Activated effector memory CD4-positive, alpha-beta T cell treated with Interleukin-2 at 50 U/mL for 16 hours (primary cell): ENCODE results near the gene UBE2J2.
"Not testable (repeated sequence)": the region's sequence is repeated elsewhere in the genome, so short reads cannot be mapped to it uniquely, and the experiment has no call there.

Experiments
- DNase-seq: peaks from one replicate; pipeline ENCODE4 v3.0.0-alpha.2; 2020

UBE2J2 gene

DNA sequence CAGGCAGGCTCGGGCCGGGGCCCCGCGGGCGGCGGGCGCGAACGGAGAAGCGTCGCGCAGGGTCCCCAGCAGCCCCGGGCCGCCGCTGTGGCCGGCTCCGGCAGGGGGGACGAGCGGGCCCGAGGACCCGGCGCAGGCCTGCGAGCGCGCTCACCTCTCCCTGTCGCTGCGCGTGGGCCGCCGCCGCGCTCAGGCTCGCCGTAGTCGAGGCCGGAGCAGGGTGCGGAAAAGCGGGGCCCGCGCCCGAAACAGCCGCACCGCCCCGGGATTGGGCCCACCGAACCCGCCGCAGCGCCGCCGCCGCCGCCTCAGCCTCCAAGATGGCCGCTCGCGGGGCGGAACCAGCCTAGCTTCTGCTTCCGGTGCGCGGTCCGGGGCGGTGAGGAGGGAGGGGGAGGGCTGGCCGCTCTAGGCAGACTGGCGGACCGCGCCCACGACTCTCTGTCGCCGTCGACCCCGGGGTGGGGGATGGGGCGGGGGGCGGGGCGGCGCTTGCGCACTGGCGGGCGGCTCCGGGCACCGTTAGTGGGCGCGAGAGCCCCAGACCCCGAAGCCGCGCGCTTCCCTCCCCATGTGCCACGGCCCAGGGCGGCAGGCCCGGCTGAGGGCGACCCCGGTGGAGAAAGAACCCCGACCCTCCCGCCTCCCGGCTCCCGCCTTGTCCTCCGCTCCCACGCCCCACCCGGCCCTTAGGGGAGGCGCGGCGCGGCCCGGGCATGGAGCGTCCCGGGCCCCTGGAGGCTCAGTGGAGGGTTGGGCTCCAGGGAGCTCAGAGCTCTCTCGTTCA is at the start of gene UBE2J2:
UBE2J2 (minus strand) TSS at position 343 of the 787 bp plus-strand sequence. CDS start 5,862 bp downstream, outside the sequence.
- peak; percentile 88 for DNase-seq

DNA sequence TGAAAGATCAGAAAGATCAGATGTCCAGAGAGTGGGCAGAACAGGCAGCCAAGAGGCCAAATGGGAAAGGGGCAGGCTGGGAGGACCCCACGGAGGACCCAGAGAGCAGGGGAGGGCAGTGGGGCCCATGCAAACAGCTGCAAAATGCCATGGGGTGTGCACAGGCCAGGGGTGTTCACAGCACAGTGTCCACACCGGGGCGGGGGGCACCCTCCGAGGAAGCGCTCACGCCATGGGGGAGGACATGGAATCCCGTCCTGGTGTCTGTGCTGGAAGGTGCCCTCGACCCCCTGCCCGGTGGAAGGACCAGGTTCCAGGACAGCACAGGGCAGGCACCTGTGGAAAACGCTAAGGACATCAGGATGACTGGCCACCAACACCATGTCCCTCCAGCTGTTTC is 49.3 kb upstream of the UBE2J2 start:
- no peak for DNase-seq

DNA sequence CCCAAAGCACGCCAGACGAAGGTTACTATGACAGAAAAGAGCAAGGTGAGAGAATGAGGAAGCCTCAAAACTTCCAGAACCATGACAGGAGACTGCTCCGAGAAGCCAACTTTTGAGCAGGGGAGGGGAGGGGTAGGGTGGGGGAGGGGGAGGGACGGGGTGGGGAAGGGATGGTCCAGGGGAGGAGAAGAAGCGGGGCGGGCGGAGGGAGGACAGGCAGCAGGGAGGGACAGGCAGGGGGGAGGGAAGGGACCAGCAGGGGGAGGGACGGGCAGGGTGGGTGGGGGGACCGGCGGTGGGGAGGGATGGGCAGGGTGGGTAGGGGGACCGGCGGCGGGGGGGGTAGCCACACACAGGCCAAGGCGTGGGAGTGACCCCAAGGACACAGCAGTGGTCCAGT is 48.8 kb upstream of the UBE2J2 start:
- no peak for DNase-seq

DNA sequence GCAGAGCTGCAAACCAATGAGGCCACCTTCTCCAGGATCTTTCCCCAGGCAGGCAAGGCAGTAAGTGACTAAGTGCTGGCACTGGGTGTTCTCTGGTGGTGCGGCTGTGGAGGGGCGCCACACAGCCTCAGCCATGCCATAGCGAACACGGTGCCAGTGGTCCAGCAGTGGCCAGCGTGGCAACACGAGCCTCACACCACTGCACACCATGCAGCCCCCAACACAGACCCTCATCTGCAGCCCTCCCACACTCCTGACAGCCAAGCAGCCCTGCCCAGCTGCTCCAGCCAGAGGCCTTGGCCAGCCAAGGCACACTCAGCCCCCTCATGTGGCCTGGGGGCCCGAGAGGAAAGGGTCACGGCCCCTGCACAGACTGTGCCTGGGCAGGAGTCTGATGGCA is 47.8 kb upstream of the UBE2J2 start:
- no peak for DNase-seq

DNA sequence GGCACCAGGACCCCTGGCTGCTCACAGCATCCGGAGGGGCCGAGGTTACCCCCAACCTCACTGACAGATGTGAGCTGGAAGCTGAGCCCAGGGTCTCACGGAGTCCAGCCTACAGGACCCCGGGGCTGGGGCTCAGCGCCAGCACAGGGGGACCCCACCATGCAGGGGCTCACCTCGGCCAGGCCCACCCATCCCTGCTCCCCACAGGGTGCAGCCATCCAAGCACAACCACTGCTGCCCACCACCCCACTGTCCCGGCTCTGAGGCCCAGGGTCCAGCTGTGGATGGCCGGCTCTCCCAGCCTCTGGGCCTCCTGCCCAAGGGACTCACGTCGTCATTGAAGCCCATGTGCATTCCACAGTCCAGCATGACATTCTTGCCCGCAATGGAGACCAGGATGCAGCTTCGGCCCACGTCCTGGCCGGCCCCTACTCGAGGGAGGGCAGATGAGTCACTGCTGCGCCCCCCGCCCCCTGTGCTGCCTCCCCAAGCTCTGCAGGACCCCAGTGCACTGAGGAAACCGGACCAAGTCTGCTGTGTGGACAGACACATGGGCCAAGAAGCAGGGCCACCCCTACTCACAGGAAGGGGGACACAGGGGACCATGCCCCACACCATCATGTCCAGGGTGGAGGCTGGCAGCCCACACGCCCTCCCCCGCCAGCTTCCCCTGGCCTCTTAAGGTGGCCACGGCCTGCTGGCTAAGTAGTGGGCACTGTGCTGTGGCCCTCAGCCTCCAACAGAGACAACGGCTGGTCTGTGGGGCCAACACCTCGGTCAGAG is 47.2 kb upstream of the UBE2J2 start:
- DNase-seq, result no peak

DNA sequence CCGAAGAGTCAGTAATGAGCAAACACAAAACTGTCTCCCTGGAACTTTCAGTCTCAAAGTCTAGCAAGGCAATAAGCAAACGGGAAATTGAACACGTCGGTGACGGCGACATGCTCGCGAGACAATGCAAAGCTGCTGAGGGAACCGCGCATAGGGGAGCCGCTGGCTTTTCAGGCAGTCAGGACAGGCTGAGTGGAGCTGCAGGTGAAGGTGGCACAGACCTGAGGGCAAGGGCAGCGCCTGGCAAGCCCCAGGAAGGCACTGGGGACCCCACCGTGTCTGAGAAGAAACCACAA is 45.9 kb upstream of the UBE2J2 start:
- no peak for DNase-seq

GRCh38 chr1:1318777-1319645 is 45.4 kb upstream of the UBE2J2 start:
- no peak for DNase-seq

DNA sequence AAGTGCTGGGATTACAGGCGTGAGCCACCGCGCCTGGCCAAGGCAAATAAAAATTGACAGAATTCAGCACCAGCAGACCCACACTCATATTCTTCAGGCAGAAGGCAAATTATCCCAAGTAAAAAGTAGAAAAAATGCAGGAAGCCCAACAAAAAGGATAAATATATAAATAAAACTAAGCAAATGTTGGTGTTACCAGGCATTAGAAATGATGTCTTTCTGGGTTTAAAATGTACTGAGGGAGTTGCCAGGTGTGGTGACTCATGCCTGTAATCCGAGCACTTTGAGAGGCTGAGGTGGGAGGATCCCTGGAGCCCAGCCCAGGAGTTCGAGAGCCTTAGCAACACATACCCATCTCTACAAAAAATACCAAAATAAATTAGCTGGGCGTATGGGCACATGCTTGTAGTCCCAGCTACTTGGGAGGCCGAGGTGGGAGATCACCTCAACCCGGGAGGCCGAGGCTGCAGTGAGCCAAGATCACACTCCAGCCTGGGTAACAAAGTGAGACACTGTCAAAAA is 44.5 kb upstream of the UBE2J2 start:
- no peak for DNase-seq

DNA sequence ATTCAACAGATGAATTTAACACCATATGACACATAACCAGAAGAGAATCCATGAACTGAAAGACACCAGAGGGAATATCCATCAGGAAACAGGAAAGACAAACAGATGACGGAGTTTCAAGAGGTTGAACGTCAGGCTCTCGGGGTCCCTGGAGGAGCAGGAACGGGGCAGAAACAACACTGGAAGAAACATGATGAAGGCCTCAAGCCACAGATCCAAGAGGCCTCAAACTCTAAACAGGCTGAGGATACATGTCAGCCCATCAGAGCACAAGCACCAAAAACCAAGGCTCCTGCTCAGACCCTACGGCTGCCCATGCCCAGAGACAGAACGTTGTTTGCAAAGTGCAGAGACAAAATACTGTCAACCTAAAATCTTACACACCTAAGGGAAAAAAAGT is 43.8 kb upstream of the UBE2J2 start:
- no peak for DNase-seq

DNA sequence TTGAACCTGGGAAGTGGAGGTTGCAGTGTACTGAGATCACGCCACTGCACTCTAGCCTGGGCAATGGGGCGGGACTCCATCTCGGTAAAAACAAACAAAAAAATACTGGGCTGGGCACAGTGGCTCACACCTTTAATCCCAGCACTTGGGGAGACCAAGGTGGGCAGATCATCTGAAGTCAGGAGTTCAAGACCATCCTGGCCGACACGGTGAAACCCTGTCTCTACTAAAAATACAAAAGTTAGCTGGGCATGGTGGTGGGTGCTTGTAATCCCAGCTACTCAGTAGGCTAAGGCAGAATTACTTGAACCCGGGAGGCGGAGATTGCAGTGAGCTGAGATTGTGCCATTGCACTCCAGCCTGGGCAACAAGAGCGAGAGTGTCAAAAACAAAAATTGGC is 42.5 kb upstream of the UBE2J2 start:
- DNase-seq, result not testable (repeated sequence)

DNA sequence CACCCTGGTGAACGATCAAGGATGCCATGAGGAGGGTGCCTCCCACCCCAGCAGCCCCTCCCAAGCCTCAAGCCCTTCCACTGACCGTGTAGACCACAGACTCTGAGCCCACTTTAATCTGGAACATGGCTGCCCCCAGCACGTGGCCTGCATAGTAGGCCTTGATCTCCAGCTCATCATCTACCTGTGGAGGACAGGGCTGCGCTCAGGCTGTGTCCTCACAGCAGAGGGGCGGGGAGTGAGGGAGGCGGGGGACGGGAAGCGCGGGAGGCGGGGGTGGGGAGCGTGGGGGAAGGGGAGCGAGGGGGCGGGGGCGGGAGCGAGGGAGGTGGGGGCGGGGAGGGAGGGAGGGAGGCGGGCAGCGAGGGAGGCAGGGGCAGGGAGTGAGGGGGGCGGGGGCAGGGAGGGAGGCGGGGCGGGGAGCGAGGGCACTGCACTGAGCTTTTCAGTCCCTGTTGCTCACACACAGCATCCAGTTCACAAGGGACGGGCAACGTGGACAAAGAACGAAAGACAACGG is 41.8 kb upstream of the UBE2J2 start:
- no peak for DNase-seq

GRCh38 chr1:1314678-1315335 is 41.2 kb upstream of the UBE2J2 start:
- DNase-seq, result no peak

- no peak for DNase-seq
These were observed 40.6 kb upstream of the UBE2J2 start for GRCh38 chr1:1314237-1314586.

DNA sequence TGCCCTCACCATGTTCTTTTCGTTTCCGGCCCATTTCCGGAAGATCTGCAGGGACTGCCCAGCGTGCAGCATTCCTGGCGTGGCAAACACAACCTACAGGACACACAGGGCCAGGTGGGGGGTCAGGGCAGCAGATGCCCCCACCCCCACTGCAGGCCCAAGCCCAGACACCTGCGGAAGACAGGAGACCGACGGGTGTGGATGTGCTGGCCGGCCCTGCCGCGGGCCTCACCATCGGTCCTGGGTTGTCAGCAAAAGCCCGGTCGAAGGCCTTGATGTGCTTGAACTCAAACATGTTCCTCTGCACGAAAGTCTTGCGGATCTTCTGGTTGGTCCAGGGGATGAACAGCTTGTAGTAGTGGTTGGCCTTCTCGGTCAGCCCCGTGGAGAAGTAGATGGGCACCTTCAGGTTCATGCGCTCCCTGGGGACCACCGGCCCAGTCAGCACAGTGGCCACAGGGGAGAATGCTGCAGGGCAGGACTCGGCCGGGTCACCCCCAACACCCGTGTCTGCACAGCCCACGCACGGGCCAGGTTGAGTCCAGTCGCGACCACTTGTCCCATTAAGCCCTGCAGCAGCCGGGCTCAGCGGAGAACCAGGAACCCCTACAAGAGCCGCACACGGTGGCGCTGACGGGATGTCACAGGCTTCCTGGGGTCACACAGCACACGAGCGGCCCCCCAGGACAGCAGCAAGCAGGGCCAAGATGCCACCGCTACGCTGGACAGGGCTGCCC is 40.0 kb upstream of the UBE2J2 start:
- no peak for DNase-seq

DNA sequence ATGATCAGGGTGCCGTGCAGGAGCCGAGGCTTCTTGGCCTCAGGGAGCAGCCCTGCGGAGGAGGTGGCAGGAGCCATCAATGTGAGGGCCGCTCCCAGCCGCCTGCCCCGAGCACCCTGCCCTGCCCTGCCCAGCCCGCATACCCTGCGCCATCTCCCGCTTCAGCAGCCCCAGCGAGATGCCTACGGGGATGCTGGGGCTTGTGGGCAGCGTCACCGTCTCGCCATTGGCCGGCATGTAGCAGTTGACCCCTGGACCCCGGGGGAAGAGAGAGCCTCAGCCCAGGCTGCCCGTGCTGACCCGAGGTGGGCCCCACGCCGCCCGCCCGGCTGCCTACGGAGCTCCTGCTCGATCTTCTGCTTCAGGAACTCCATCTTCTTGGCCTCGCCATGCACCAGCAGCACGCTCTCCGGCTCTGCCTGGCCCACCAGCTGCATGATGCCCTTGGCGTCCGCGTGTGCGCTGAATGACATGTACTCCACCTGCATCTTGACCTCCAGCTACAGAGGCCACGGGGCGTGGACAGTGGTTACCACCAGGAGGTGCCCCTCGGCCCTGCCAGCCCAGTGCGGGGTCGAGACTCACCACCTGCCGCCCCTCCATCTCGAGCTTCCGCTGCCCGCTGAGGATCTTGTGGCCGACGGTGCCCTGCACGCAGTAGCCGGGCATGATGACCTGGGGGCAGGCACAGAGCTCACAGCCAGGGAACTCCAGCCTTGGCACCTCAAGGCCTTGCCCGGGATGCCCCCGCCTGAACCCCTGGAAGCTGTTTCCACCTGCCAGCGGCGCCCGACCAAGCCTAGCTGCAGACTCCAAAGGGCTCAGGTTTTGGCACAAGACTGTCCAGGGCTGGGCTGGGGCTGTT is 39.0 kb upstream of the UBE2J2 start:
- no peak for DNase-seq

GRCh38 chr1:1311107-1312104 is 37.8 kb upstream of the UBE2J2 start:
- no peak for DNase-seq

GRCh38 chr1:1310476-1311053 is 36.9 kb upstream of the UBE2J2 start:
- DNase-seq, result no peak

GRCh38 chr1:1310109-1310385 is 36.4 kb upstream of the UBE2J2 start:
- no peak for DNase-seq
